NB4 (cell line): Measurements from ENCODE around the gene GUCY1A1.

Experiments used
- DNase-seq: peaks from one replicate; pipeline ENCODE4 v3.0.0; 2010; ENCODE audit warnings: low read depth
- H3K4me3 ChIP-seq: one replicate; pipeline ENCODE4 v1.5.1; 2011; ENCODE audit warnings: mild to moderate bottlenecking, low read depth, low read length, moderate library complexity
- MAX ChIP-seq: IDR thresholded peaks from 2 replicates; pipeline ENCODE4 v1.6.1; 2011; ENCODE audit warnings: low read depth, low read length
- MYC ChIP-seq: IDR thresholded peaks from 2 replicates; pipeline ENCODE4 v1.6.1; 2011; ENCODE audit warnings: low read depth, low read length
- POLR2A ChIP-seq: IDR thresholded peaks from 2 replicates; pipeline ENCODE4 v1.6.1; 2011; ENCODE audit warnings: mild to moderate bottlenecking; ENCODE audit not compliant: insufficient read length; ENCODE audit errors: extremely low read depth
- TF ChIP-seq, protein P1 (sequence below): IDR thresholded peaks from one replicate; pipeline ENCODE4 v1.5.1; 2012; ENCODE audit warnings: low read depth, low read length

GUCY1A1 gene

DNA sequence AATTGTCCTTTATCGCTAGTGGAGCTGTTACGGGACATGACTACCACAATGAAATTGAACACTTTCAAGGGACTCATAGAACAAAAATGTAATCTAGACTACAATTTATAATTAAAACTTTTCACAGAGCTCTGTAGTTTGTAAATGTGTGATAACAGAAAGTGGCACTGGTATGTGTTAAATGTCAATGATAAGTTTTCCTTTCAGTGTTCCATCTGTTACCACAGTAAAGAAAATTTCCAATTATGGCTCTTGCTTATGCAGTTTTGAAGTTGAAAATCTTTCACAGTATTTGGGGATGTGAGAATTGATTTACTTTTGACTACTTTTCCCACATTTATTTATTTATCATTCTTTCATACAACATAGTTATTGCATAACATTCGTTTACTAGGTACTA lies 40.1 kb upstream of the GUCY1A1 start:
- no peak for DNase-seq
- H3K4me3 ChIP-seq: no peak overlapping the region
- TF ChIP-seq, protein P1, sequence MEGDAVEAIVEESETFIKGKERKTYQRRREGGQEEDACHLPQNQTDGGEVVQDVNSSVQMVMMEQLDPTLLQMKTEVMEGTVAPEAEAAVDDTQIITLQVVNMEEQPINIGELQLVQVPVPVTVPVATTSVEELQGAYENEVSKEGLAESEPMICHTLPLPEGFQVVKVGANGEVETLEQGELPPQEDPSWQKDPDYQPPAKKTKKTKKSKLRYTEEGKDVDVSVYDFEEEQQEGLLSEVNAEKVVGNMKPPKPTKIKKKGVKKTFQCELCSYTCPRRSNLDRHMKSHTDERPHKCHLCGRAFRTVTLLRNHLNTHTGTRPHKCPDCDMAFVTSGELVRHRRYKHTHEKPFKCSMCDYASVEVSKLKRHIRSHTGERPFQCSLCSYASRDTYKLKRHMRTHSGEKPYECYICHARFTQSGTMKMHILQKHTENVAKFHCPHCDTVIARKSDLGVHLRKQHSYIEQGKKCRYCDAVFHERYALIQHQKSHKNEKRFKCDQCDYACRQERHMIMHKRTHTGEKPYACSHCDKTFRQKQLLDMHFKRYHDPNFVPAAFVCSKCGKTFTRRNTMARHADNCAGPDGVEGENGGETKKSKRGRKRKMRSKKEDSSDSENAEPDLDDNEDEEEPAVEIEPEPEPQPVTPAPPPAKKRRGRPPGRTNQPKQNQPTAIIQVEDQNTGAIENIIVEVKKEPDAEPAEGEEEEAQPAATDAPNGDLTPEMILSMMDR: no peak
- no peak for TF ChIP-seq MYC
- no peak for TF ChIP-seq MAX
- no peak for TF ChIP-seq POLR2A

GRCh38 chr4:155629183-155629825 lies 37.3 kb upstream of the GUCY1A1 start:
- no peak for DNase-seq
- no peak overlapping the region for H3K4me3 ChIP-seq

GRCh38 chr4:155629956-155630355 lies 36.7 kb upstream of the GUCY1A1 start:
- TF ChIP-seq MAX (no peak), POLR2A (no peak), MYC (no peak)
- TF ChIP-seq, protein P1: no peak
- DNase-seq: no peak
- H3K4me3 ChIP-seq: no peak overlapping the region

More at GRCh38 chr4:155629183-155629825, 37.3 kb upstream of the GUCY1A1 start:
- no peak for TF ChIP-seq MYC
- no peak for TF ChIP-seq MAX
- no peak for TF ChIP-seq POLR2A
- TF ChIP-seq, protein P1: no peak

DNA sequence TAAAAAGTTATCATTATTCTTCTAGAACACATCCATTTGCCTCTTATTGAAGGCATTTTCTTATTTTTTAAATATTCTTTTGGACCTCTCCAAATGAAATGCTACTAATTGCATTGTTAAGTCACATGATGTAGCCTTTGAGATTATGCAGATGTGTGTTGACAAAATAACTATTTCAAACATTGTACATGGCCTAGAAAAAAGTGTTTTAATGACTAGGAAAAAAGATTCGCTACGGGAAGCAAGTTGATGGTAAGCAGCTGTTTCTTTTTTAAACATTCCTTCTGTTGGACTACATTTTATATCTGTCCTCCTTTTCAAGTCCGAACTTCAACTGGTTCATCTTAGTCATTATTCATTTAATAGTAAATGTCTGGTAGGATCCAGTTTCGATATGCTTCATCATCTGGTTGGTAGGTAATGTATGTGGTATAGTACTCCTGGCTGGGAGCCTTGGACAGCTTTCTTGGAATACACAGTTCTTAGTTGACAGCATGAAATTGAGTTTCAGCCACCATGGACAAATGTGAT lies 34.3 kb upstream of the GUCY1A1 start:
- H3K4me3 ChIP-seq: no peak overlapping the region
- no peak for DNase-seq
- TF ChIP-seq MAX (no peak), POLR2A (no peak), MYC (no peak)
- TF ChIP-seq, protein P1: no peak

GRCh38 chr4:155638195-155638965 lies 28.3 kb upstream of the GUCY1A1 start:
- TF ChIP-seq, protein P1: no peak
- TF ChIP-seq POLR2A (no peak), MAX (no peak), MYC (no peak)
- no peak overlapping the region for H3K4me3 ChIP-seq
- no peak for DNase-seq
